WERI-Rb-1 (cell line): Measurements from ENCODE around the gene RSL24D1.

ENCODE experiments used
- DNase-seq: peaks from one replicate; pipeline ENCODE4 v3.0.0-alpha.2; 2020
- H3K27ac ChIP-seq: fragments of 250-450 bp; sonication (Bioruptor Pico); 2 replicates; pipeline ENCODE4 v1.5.1; 2020; ENCODE audit warnings: mild to moderate bottlenecking, moderate library complexity
- H3K27me3 ChIP-seq: fragments of 250-450 bp; sonication (Bioruptor Pico); 2 replicates; pipeline ENCODE4 v1.5.1; 2021; ENCODE audit warnings: mild to moderate bottlenecking, low read depth, moderate library complexity; ENCODE audit not compliant: insufficient read depth, severe bottlenecking
- H3K36me3 ChIP-seq: fragments of 250-450 bp; sonication (Bioruptor Pico); 2 replicates; pipeline ENCODE4 v1.5.1; 2020; ENCODE audit warnings: mild to moderate bottlenecking, moderate library complexity
- H3K4me3 ChIP-seq: 2 replicates; pipeline ENCODE4 v1.5.1; 2011; ENCODE audit warnings: low read depth, mild to moderate bottlenecking, control low read depth, low read length
- H3K9me3 ChIP-seq: fragments of 250-450 bp; sonication (Bioruptor Pico); 2 replicates; pipeline ENCODE4 v1.5.1; 2021; ENCODE audit warnings: mild to moderate bottlenecking, moderate library complexity; ENCODE audit not compliant: severe bottlenecking
- CTCF ChIP-seq: IDR thresholded peaks from 2 replicates; pipeline ENCODE4 v1.5.1; 2011; ENCODE audit warnings: low read depth, mild to moderate bottlenecking, control low read depth, inconsistent platforms, low read length

Gene RSL24D1

GRCh38 chr15:55196458-55197361 lies at the start of gene RSL24D1:
Gene RSL24D1 (minus strand): TSS chr15:55196941. CDS start chr15:55196890, 51 bp downstream.
- H3K9me3 ChIP-seq, result no peaks in the 10 kb centered on the region
- H3K27me3 ChIP-seq, result no peaks in the 10 kb centered on the region
- TF ChIP-seq CTCF, result peak; percentile 57
- peak within 1 kb of the TSS; percentile 91 for H3K4me3 ChIP-seq
- peak within 1 kb of the TSS; percentile 90 for H3K27ac ChIP-seq
- peak; percentile 96 for DNase-seq
- H3K36me3 ChIP-seq, result peaks cover 23% of the 10 kb centered on the region

GRCh38 chr15:55245059-55245458 lies 48.3 kb upstream of the RSL24D1 start:
- Histone ChIP-seq H3K27ac (no peak overlapping the region), H3K36me3 (no peaks in the 10 kb centered on the region), H3K27me3 (no peaks in the 10 kb centered on the region), H3K9me3 (no peaks in the 10 kb centered on the region), H3K4me3 (no peak overlapping the region)
- no peak for DNase-seq
- TF ChIP-seq CTCF, result no peak

GRCh38 chr15:55241891-55242290 lies 45.1 kb upstream of the RSL24D1 start:
- no peak for TF ChIP-seq CTCF
- H3K27me3 ChIP-seq, result no peaks in the 10 kb centered on the region
- H3K27ac ChIP-seq, result no peak overlapping the region
- no peaks in the 10 kb centered on the region for H3K36me3 ChIP-seq
- DNase-seq, result no peak
- H3K4me3 ChIP-seq, result no peak overlapping the region
- H3K9me3 ChIP-seq, result no peaks in the 10 kb centered on the region

GRCh38 chr15:55241186-55241585 lies 44.4 kb upstream of the RSL24D1 start:
- H3K27me3 ChIP-seq, result no peaks in the 10 kb centered on the region
- no peak for DNase-seq
- H3K4me3 ChIP-seq, result no peak overlapping the region
- H3K27ac ChIP-seq, result no peak overlapping the region
- no peaks in the 10 kb centered on the region for H3K36me3 ChIP-seq
- no peak for TF ChIP-seq CTCF
- H3K9me3 ChIP-seq, result no peaks in the 10 kb centered on the region

- Histone ChIP-seq H3K27me3 (no peaks in the 10 kb centered on the region), H3K4me3 (no peak overlapping the region), H3K9me3 (no peaks in the 10 kb centered on the region), H3K36me3 (no peaks in the 10 kb centered on the region), H3K27ac (no peak overlapping the region)
- TF ChIP-seq CTCF, result no peak
- DNase-seq, result no peak
Observed at GRCh38 chr15:55240125-55240760, 43.5 kb upstream of the RSL24D1 start.
